IMR-90 (cell line): Measurements from ENCODE around the gene RAI14. TPM values are rescaled to one million over a fixed set of nuclear protein-coding genes. Genes with fewer than 3 reads are reported as not detected.
A peak's percentile ranks its signal among the peaks of the same experiment; 100 is the strongest.

ENCODE experiments used
- ATAC-seq: fragments of 200-7000 bp; cut with Tn5 transposase; 2 replicates; pipeline ENCODE4 v1.9.1; 2020; ENCODE audit warnings: low read depth, mild to moderate bottlenecking, moderate library complexity
- BruUV-seq: library from RNA; stranded (reverse); fragments of 400-500 nt; replicated peaks from 2 replicates; lab custom pipeline; 2021; lab: Mats Ljungman, UMichigan
- CTCF ChIA-PET: fragments of 300-600 bp; formaldehyde crosslinking; extraction: SDS; loops from one replicate; lab custom pipeline; 2021; ENCODE audit warnings: antibody characterized with exemption; lab: Yijun Ruan, JAX
- POLR2A ChIA-PET: fragments of 300-600 bp; sonication (Branson Sonifier 250); formaldehyde crosslinking; loops from one replicate; lab custom pipeline; 2022; ENCODE audit warnings: antibody characterized with exemption; ENCODE audit not compliant: unreplicated experiment; lab: Charles Lee
- DNase-seq: peaks from one replicate; pipeline ENCODE4 v3.0.0; 2013
- H2AFZ ChIP-seq: replicated peaks from 2 replicates; pipeline ENCODE3; 2013; ENCODE audit warnings: low read length, mild to moderate bottlenecking; ENCODE audit not compliant: poor library complexity
- H2AK5ac ChIP-seq: 2 replicates; pipeline ENCODE4 v1.6.1; 2013; ENCODE audit warnings: low read depth, low read length, inconsistent platforms
- H2AK9ac ChIP-seq: replicated peaks from 2 replicates; pipeline ENCODE3; 2013; ENCODE audit warnings: mild to moderate bottlenecking, low read depth, low read length, moderate library complexity; ENCODE audit not compliant: poor library complexity
- H2BK120ac ChIP-seq: 2 replicates; pipeline ENCODE4 v1.6.1; 2013; ENCODE audit warnings: low read depth, low read length, inconsistent platforms
- H2BK15ac ChIP-seq: 3 replicates; pipeline ENCODE4 v1.6.1; 2013; ENCODE audit warnings: low read depth, low read length, inconsistent platforms
- H2BK20ac ChIP-seq: 2 replicates; pipeline ENCODE4 v1.6.1; 2013; ENCODE audit warnings: low read depth, mild to moderate bottlenecking, inconsistent platforms, low read length, moderate library complexity
- H2BK5ac ChIP-seq: 2 replicates; pipeline ENCODE4 v1.6.1; 2013; ENCODE audit warnings: mild to moderate bottlenecking, low read depth, low read length, inconsistent platforms; ENCODE audit not compliant: poor library complexity, severe bottlenecking
- H3K14ac ChIP-seq: replicated peaks from 2 replicates; pipeline ENCODE4 v1.6.1; 2013; ENCODE audit warnings: low read depth, low read length, inconsistent platforms
- H3K18ac ChIP-seq: 2 replicates; pipeline ENCODE4 v1.6.1; 2013; ENCODE audit warnings: low read depth, low read length, control low read depth
- H3K23ac ChIP-seq: 2 replicates; pipeline ENCODE4 v1.6.1; 2013; ENCODE audit warnings: low read depth, low read length, inconsistent platforms
- H3K27ac ChIP-seq: 2 replicates; pipeline ENCODE4 v1.5.1; 2013; ENCODE audit warnings: mild to moderate bottlenecking, control low read depth, low read length; ENCODE audit not compliant: insufficient read depth
- H3K27me3 ChIP-seq: 2 replicates; pipeline ENCODE4 v1.6.1; 2013; ENCODE audit warnings: low read length; ENCODE audit not compliant: control insufficient read depth, insufficient read depth
- H3K36me3 ChIP-seq: 2 replicates; pipeline ENCODE4 v1.6.1; 2013; ENCODE audit warnings: low read length, mixed read lengths; ENCODE audit not compliant: control insufficient read depth, insufficient read depth
- H3K4ac ChIP-seq: 2 replicates; pipeline ENCODE4 v1.6.1; 2013; ENCODE audit warnings: low read depth, low read length, inconsistent platforms
- H3K4me1 ChIP-seq: 2 replicates; pipeline ENCODE4 v1.6.1; 2013; ENCODE audit warnings: low read length, mixed read lengths; ENCODE audit not compliant: control insufficient read depth, insufficient read depth
- H3K4me2 ChIP-seq: 2 replicates; pipeline ENCODE4 v1.6.1; 2013; ENCODE audit warnings: low read depth, mild to moderate bottlenecking, control low read depth, low read length, moderate library complexity
- H3K4me3 ChIP-seq: 2 replicates; pipeline ENCODE4 v1.5.1; 2013; ENCODE audit warnings: low read depth, mild to moderate bottlenecking, control low read depth, low read length, moderate library complexity; ENCODE audit not compliant: insufficient read depth
- H3K56ac ChIP-seq: 2 replicates; pipeline ENCODE4 v1.6.1; 2013; ENCODE audit warnings: low read length, inconsistent platforms; ENCODE audit not compliant: insufficient read depth; ENCODE audit errors: extremely low read depth
- H3K79me1 ChIP-seq, 2 experiments: 2 replicates each; pipeline ENCODE4 v1.6.1; 2013; ENCODE audit warnings: low read length in 2 of 2, inconsistent platforms in 1 of 2, low read depth in 1 of 2
- H3K9ac ChIP-seq: 2 replicates; pipeline ENCODE4 v1.6.1; 2013; ENCODE audit warnings: low read depth, low read length, control low read depth
- H3K9me1 ChIP-seq: 2 replicates; pipeline ENCODE4 v1.6.1; 2013; ENCODE audit warnings: low read length, inconsistent platforms; ENCODE audit not compliant: insufficient read depth
- H3K9me3 ChIP-seq: 2 replicates; pipeline ENCODE4 v1.6.1; 2013; ENCODE audit warnings: low read length; ENCODE audit not compliant: control insufficient read depth, insufficient read depth
- H4K20me1 ChIP-seq: 2 replicates; pipeline ENCODE4 v1.6.1; 2013; ENCODE audit warnings: low read length, inconsistent platforms; ENCODE audit not compliant: insufficient read depth
- H4K5ac ChIP-seq: 2 replicates; pipeline ENCODE4 v1.6.1; 2013; ENCODE audit warnings: mild to moderate bottlenecking, low read depth, low read length, control low read depth
- H4K8ac ChIP-seq, 2 experiments: 2 replicates each; pipeline ENCODE4 v1.6.1; 2013; ENCODE audit warnings: low read depth in 2 of 2, low read length in 2 of 2, control low read depth in 1 of 2, inconsistent platforms in 1 of 2
- H4K91ac ChIP-seq: 2 replicates; pipeline ENCODE4 v1.6.1; 2013; ENCODE audit warnings: low read depth, low read length, inconsistent platforms; ENCODE audit not compliant: insufficient read depth
- BHLHE40 ChIP-seq: fragments of 150-350 bp; IDR thresholded peaks from 2 replicates; pipeline ENCODE4 v1.6.1; 2016; ENCODE audit warnings: mild to moderate bottlenecking, low read depth, low read length
- CEBPB ChIP-seq: IDR thresholded peaks from 2 replicates; pipeline ENCODE4 v1.6.1; 2012; ENCODE audit warnings: low read depth, low read length, improper control_type of control experiment
- CHD1 ChIP-seq: IDR thresholded peaks from 2 replicates; pipeline ENCODE4 v1.6.1; 2012; ENCODE audit warnings: low read depth, low read length, improper control_type of control experiment
- FOS ChIP-seq: fragments of 150-350 bp; IDR thresholded peaks from 2 replicates; pipeline ENCODE4 v1.6.1; 2016; ENCODE audit warnings: low read depth, low read length
- MAFK ChIP-seq: IDR thresholded peaks from 2 replicates; pipeline ENCODE4 v1.6.1; 2012; ENCODE audit warnings: low read depth, low read length, improper control_type of control experiment
- MAZ ChIP-seq: IDR thresholded peaks from 2 replicates; pipeline ENCODE4 v1.6.1; 2012; ENCODE audit warnings: low read depth, mild to moderate bottlenecking, low read length, improper control_type of control experiment, moderate library complexity, borderline replicate concordance
- NFE2L2 ChIP-seq: fragments of 150-350 bp; IDR thresholded peaks from 2 replicates; pipeline ENCODE4 v1.6.1; 2016; ENCODE audit warnings: low read depth, mild to moderate bottlenecking, low read length
- POLR2A ChIP-seq: IDR thresholded peaks from 2 replicates; pipeline ENCODE4 v1.6.1; 2012; ENCODE audit warnings: mild to moderate bottlenecking, low read depth, low read length
- RAD21 ChIP-seq: IDR thresholded peaks from 2 replicates; pipeline ENCODE4 v1.6.1; 2012; ENCODE audit warnings: low read length, improper control_type of control experiment
- RCOR1 ChIP-seq: IDR thresholded peaks from 2 replicates; pipeline ENCODE4 v1.6.1; 2012; ENCODE audit warnings: mild to moderate bottlenecking, low read length, improper control_type of control experiment; ENCODE audit not compliant: insufficient replicate concordance
- RFX5 ChIP-seq: IDR thresholded peaks from 2 replicates; pipeline ENCODE4 v1.8.0; 2012; ENCODE audit warnings: low read depth, mild to moderate bottlenecking, low read length, moderate library complexity
- SMC3 ChIP-seq: fragments of 150-350 bp; IDR thresholded peaks from 2 replicates; pipeline ENCODE4 v1.6.1; 2016; ENCODE audit warnings: low read depth, mild to moderate bottlenecking, antibody characterized with exemption, low read length, moderate library complexity
- WGBS, 2 experiments: methylation state at CpG; one replicate each; pipeline versions ENCODE4 v1.1.5 to v1.1.7; 2013; ENCODE audit warnings: missing lambda C conversion rate in 2 of 2; ENCODE audit not compliant: insufficient read length in 1 of 2; ENCODE audit errors: extremely low coverage in 2 of 2; 5-methylcytosine and 5-hydroxymethylcytosine counted together
- dilution Hi-C: fragments of 300-500 bp; cut with HindIII; formaldehyde crosslinking; loops from one replicate; pipeline ENCODE4 v1.14.3; 2018; ENCODE audit warnings: low sequenced_read_pairs; ENCODE audit not compliant: unreplicated experiment
- in situ Hi-C: fragments of 300-500 bp; cut with MboI; formaldehyde crosslinking; loops from 3 replicates; pipeline ENCODE4 v1.14.3; 2019; ENCODE audit warnings: low sequenced_read_pairs, inconsistent platforms, mixed read lengths
- intact Hi-C: fragments of 100-400 bp; cut with micrococcal nuclease; formaldehyde crosslinking; loops from 2 replicates; pipeline ENCODE4 v1.10.0; 2022
- polyA plus RNA-seq, 3 experiments: library from polyadenylated mRNA; depleted of rRNA; stranded (reverse); fragments of >200 nt; gene quantifications; 2 replicates each; pipeline ENCODE4 v1.2.3, GENCODE V29; 2012; ENCODE audit warnings: low replicate concordance in 1 of 3
- total RNA-seq: library from RNA; depleted of rRNA; stranded (reverse); fragments of >200 nt; gene quantifications from 2 replicates; pipeline ENCODE4 v1.2.3, GENCODE V29; 2012
- TF ChIP-seq, protein P1 (sequence below): fragments of 150-350 bp; IDR thresholded peaks from 2 replicates; pipeline ENCODE4 v1.6.1; 2017; ENCODE audit warnings: mild to moderate bottlenecking, antibody characterized with exemption, low read length, low read depth
- TF ChIP-seq, protein P2 (sequence below): fragments of 150-350 bp; IDR thresholded peaks from 2 replicates; pipeline ENCODE4 v1.6.1; 2016; ENCODE audit warnings: low read depth, mild to moderate bottlenecking, low read length, moderate library complexity, borderline replicate concordance
- TF ChIP-seq, protein P3 (sequence below): conservative IDR thresholded peaks from 2 replicates; pipeline ENCODE4 v1.5.1; 2012; ENCODE audit warnings: mild to moderate bottlenecking, low read depth, low read length, improper control_type of control experiment

RAI14 gene
- total and polyA plus RNA-seq, 2 of the 4 experiments (the other 2 are of a cell fraction), result 221 to 267 TPM

- in situ Hi-C loops (no loop called here), intact Hi-C loops (loop anchor here (10.0 kb wide), 1 partner anchor 162 kb away; no protein-coding TSS in a partner anchor), dilution Hi-C loops (no loop called here)
- Histone ChIP-seq H3K79me1 (peaks cover 8 to 79% of the 10 kb centered on the region in 2 experiments), H4K8ac (peak overlapping the region in 1 of 2 experiments; percentile 82; a peak in 2 of 4 replicates), H3K56ac (peak overlapping the region; percentile 19; the same call in 1 of the 2 replicates), H3K27ac (peak overlapping the region; percentile 87; the same call in 1 of the 2 replicates), H3K14ac (peak overlapping the region; percentile 72; the same call in 1 of the 2 replicates), H3K9me1 (peaks cover 27% of the 10 kb centered on the region), H2AK9ac (no peak overlapping the region), H3K27me3 (no peaks in the 10 kb centered on the region), H3K9ac (no peak overlapping the region), H3K36me3 (peaks cover 22% of the 10 kb centered on the region), H3K18ac (no peak overlapping the region; the same call in 1 of the 2 replicates), H2AFZ (no peak overlapping the region), H3K9me3 (no peaks in the 10 kb centered on the region), H3K4ac (peak overlapping the region; percentile 75), H4K91ac (no peak overlapping the region), H3K4me1 (peaks cover 22% of the 10 kb centered on the region), H2BK20ac (peak overlapping the region; percentile 55; the same call in 1 of the 2 replicates), H2AK5ac (peak overlapping the region; percentile 93), H4K5ac (no peak overlapping the region), H2BK5ac (peak overlapping the region; percentile 97), H2BK15ac (no peak overlapping the region; the same call in 2 of the 3 replicates), H3K4me3 (no peak overlapping the region), H2BK120ac (peak overlapping the region; percentile 68), H3K4me2 (peak overlapping the region; percentile 73), H4K20me1 (peaks cover 92% of the 10 kb centered on the region), H3K23ac (peak overlapping the region; percentile 92)
- POLR2A ChIA-PET, result interaction anchor here (0.7 kb wide), 1 partner anchor 117 kb away, joined by 3 read pairs; no protein-coding TSS in a partner anchor
- CTCF ChIA-PET, result interaction anchor here (0.9 kb wide), 1 partner anchor 10 kb away, joined by 3 read pairs; no protein-coding TSS in a partner anchor
- ATAC-seq (peak; percentile 78), DNase-seq (peak; percentile 99)
- no TSS peak for BruUV-seq
- WGBS, 2 experiments, result 0% methylated on average over 2 of the region's 7 CpGs; no CpG with 5 or more reads in 1 of the 2 experiments
- TF ChIP-seq MAFK (no peak), MAZ (peak; percentile 26; the same call in 1 of the 2 replicates), CHD1 (no peak), BHLHE40 (no peak), SMC3 (no peak; the same call in 1 of the 2 replicates), FOS (peak; percentile 82), NFE2L2 (no peak), RAD21 (peak; percentile 21), RCOR1 (no peak), POLR2A (peak; percentile 74), CEBPB (no peak), RFX5 (no peak)
- TF ChIP-seq, protein P1, sequence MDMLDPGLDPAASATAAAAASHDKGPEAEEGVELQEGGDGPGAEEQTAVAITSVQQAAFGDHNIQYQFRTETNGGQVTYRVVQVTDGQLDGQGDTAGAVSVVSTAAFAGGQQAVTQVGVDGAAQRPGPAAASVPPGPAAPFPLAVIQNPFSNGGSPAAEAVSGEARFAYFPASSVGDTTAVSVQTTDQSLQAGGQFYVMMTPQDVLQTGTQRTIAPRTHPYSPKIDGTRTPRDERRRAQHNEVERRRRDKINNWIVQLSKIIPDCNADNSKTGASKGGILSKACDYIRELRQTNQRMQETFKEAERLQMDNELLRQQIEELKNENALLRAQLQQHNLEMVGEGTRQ, result no peak
- TF ChIP-seq, protein P2, sequence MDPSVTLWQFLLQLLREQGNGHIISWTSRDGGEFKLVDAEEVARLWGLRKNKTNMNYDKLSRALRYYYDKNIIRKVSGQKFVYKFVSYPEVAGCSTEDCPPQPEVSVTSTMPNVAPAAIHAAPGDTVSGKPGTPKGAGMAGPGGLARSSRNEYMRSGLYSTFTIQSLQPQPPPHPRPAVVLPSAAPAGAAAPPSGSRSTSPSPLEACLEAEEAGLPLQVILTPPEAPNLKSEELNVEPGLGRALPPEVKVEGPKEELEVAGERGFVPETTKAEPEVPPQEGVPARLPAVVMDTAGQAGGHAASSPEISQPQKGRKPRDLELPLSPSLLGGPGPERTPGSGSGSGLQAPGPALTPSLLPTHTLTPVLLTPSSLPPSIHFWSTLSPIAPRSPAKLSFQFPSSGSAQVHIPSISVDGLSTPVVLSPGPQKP, result no peak
- TF ChIP-seq, protein P3, sequence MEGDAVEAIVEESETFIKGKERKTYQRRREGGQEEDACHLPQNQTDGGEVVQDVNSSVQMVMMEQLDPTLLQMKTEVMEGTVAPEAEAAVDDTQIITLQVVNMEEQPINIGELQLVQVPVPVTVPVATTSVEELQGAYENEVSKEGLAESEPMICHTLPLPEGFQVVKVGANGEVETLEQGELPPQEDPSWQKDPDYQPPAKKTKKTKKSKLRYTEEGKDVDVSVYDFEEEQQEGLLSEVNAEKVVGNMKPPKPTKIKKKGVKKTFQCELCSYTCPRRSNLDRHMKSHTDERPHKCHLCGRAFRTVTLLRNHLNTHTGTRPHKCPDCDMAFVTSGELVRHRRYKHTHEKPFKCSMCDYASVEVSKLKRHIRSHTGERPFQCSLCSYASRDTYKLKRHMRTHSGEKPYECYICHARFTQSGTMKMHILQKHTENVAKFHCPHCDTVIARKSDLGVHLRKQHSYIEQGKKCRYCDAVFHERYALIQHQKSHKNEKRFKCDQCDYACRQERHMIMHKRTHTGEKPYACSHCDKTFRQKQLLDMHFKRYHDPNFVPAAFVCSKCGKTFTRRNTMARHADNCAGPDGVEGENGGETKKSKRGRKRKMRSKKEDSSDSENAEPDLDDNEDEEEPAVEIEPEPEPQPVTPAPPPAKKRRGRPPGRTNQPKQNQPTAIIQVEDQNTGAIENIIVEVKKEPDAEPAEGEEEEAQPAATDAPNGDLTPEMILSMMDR, result 0 out of 2 replicates have a peak, but pooled peaks have one; percentile 1
These were observed 30.7 kb downstream of the RAI14 start for GRCh38 chr5:34686762-34687268.
